ENCODE measurements around the gene TSPAN19. TPM values are rescaled to one million over a fixed set of nuclear protein-coding genes. Genes with fewer than 3 reads are reported as not detected.

The TSPAN19 gene
- total RNA-seq, 1 experiment from 2014 or later = not detected

DNA sequence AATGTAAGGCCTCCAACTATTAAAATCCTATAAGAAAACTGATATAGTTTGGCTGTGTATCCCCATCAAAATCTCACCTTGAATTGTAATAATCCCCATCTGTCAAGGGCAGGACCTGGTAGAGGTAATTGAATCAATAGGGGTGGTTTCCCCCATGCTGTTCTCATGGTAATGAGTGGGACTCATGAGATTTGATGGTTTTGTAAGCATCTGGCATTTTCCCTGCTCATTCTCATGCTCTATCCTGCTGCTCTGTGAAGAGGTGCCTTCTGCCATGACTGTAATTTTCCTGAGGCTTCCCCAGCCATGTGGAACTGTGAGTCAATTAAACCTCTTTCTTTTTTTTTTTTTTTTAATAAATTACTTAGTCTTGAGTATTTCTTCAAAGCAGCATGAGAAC is 31.9 kb downstream of the TSPAN19 start:
- H3K27ac ChIP-seq (ENCODE audit: low read length) = no peak overlapping the region
- ATAC-seq (no peak), DNase-seq (no peak)
- H3K27me3 ChIP-seq (ENCODE audit: low read length) = no peaks in the 10 kb centered on the region
- no TSS peak for BruUV-seq (replicated peaks)
- CTCF ChIA-PET = no interaction called here
- no peaks in the 10 kb centered on the region for H3K9me2 ChIP-seq (replicated peaks; ENCODE audit: low read length)
- H3K4me3 ChIP-seq (ENCODE audit: low read length) = no peak overlapping the region
- POLR2A ChIA-PET (ENCODE audit: unreplicated experiment) = no interaction called here
- peaks cover 10% of the 10 kb centered on the region for H3K4me1 ChIP-seq (ENCODE audit: insufficient read depth, low read length)
- H3K9ac ChIP-seq (ENCODE audit: low read length) = no peak overlapping the region
- intact Hi-C loops (cut with micrococcal nuclease) = no loop called here
- H3K36me3 ChIP-seq (ENCODE audit: low read depth, low read length) = no peaks in the 10 kb centered on the region
- H4K20me1 ChIP-seq (ENCODE audit: low read length) = no peaks in the 10 kb centered on the region
- TF ChIP-seq CTCF (conservative IDR thresholded peaks at IDR 0.05; ENCODE audit: low read depth, low read length) = no peak
- no peak for TF ChIP-seq EZH2 (IDR thresholded peaks at IDR 0.05; ENCODE audit: low read length, unreplicated experiment)
- TF ChIP-seq EZH2phosphoT487 (IDR thresholded peaks at IDR 0.05; ENCODE audit: borderline replicate concordance, low read length) = no peak
- H3F3A ChIP-seq (ENCODE audit: low read length, unreplicated experiment) = no peaks in the 10 kb centered on the region
- H2AFZ ChIP-seq (ENCODE audit: low read length) = no peak overlapping the region
- H3K79me2 ChIP-seq (ENCODE audit: low read length) = no peaks in the 10 kb centered on the region
- H3K9me3 ChIP-seq (ENCODE audit: low read length) = no peaks in the 10 kb centered on the region
- no peak overlapping the region for H3K4me2 ChIP-seq (ENCODE audit: low read length)

GRCh38 chr12:85002778-85003296 is 33.2 kb downstream of the TSPAN19 start:
- POLR2A ChIA-PET (ENCODE audit: unreplicated experiment) = no interaction called here
- no peaks in the 10 kb centered on the region for H3K9me3 ChIP-seq (ENCODE audit: low read length)
- no peak for DNase-seq
- H3F3A ChIP-seq (ENCODE audit: low read length, unreplicated experiment) = no peaks in the 10 kb centered on the region
- H2AFZ ChIP-seq (ENCODE audit: low read length) = no peak overlapping the region
- no peaks in the 10 kb centered on the region for H3K79me2 ChIP-seq (ENCODE audit: low read length)
- H3K27ac ChIP-seq (ENCODE audit: low read length) = no peak overlapping the region
- ATAC-seq = no peak
- BruUV-seq (replicated peaks) = no TSS peak
- no peak overlapping the region for H3K4me3 ChIP-seq (ENCODE audit: low read length)
- no peaks in the 10 kb centered on the region for H3K9me2 ChIP-seq (replicated peaks; ENCODE audit: low read length)
- no peaks in the 10 kb centered on the region for H3K36me3 ChIP-seq (ENCODE audit: low read depth, low read length)
- H3K4me1 ChIP-seq (ENCODE audit: insufficient read depth, low read length) = peaks cover 5% of the 10 kb centered on the region
- TF ChIP-seq CTCF (conservative IDR thresholded peaks at IDR 0.05; ENCODE audit: low read depth, low read length) = no peak
- TF ChIP-seq EZH2phosphoT487 (IDR thresholded peaks at IDR 0.05; ENCODE audit: borderline replicate concordance, low read length) = no peak
- TF ChIP-seq EZH2 (IDR thresholded peaks at IDR 0.05; ENCODE audit: low read length, unreplicated experiment) = no peak
- H3K4me2 ChIP-seq (ENCODE audit: low read length) = no peak overlapping the region
- H3K27me3 ChIP-seq (ENCODE audit: low read length) = no peaks in the 10 kb centered on the region
- intact Hi-C loops (cut with micrococcal nuclease) = no loop called here
- H4K20me1 ChIP-seq (ENCODE audit: low read length) = no peaks in the 10 kb centered on the region
- CTCF ChIA-PET = no interaction called here
- no peak overlapping the region for H3K9ac ChIP-seq (ENCODE audit: low read length)

DNA sequence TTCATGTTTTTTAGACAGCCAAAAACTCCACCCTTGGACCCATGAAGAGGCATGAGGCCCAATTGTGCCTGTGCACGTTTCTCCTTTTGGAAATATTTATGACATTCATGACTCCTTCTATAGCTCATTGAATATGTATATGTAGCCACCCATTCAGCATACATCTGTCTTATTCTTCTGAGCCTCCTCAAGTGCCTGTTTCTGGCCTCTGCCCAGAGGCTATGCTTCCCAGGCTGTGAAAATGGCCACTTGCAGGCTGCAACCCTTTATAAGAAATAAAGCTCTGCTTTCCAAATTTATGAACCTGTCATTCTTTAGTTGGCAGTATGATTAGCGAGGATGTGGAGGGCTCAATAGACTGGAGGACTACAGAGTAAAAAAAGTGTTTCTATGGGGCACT is 35.3 kb downstream of the TSPAN19 start:
- H3F3A ChIP-seq (ENCODE audit: low read length, unreplicated experiment) = no peaks in the 10 kb centered on the region
- H2AFZ ChIP-seq (ENCODE audit: low read length) = no peak overlapping the region
- ATAC-seq (no peak), DNase-seq (no peak)
- intact Hi-C loops (cut with micrococcal nuclease) = no loop called here
- ChIA-PET POLR2A (ENCODE audit: unreplicated experiment) (no interaction called here), CTCF (no interaction called here)
- H4K20me1 ChIP-seq (ENCODE audit: low read length) = no peaks in the 10 kb centered on the region
- H3K79me2 ChIP-seq (ENCODE audit: low read length) = no peaks in the 10 kb centered on the region
- no peaks in the 10 kb centered on the region for H3K9me3 ChIP-seq (ENCODE audit: low read length)
- peaks cover 4% of the 10 kb centered on the region; the same call in 1 of the 2 replicates for H3K4me1 ChIP-seq (ENCODE audit: insufficient read depth, low read length)
- TF ChIP-seq EZH2phosphoT487 (IDR thresholded peaks at IDR 0.05; ENCODE audit: borderline replicate concordance, low read length) = no peak
- no peak for TF ChIP-seq EZH2 (IDR thresholded peaks at IDR 0.05; ENCODE audit: low read length, unreplicated experiment)
- no peak for TF ChIP-seq CTCF (conservative IDR thresholded peaks at IDR 0.05; ENCODE audit: low read depth, low read length)
- H3K27ac ChIP-seq (ENCODE audit: low read length) = no peak overlapping the region
- no peaks in the 10 kb centered on the region for H3K27me3 ChIP-seq (ENCODE audit: low read length)
- no TSS peak for BruUV-seq (replicated peaks)
- H3K9ac ChIP-seq (ENCODE audit: low read length) = no peak overlapping the region
- H3K9me2 ChIP-seq (replicated peaks; ENCODE audit: low read length) = no peaks in the 10 kb centered on the region
- no peak overlapping the region for H3K4me2 ChIP-seq (ENCODE audit: low read length)
- H3K4me3 ChIP-seq (ENCODE audit: low read length) = no peak overlapping the region
- H3K36me3 ChIP-seq (ENCODE audit: low read depth, low read length) = no peaks in the 10 kb centered on the region
